GM19193 (cell line): ENCODE data around the gene C2CD3.

Source experiments
- POLR2A ChIP-seq: IDR thresholded peaks from 4 replicates; pipeline ENCODE4 v1.6.1; 2011; ENCODE audit not compliant: insufficient read depth, insufficient read length; ENCODE audit errors: extremely low read depth

C2CD3 gene

GRCh38 chr11:74018331-74019005 lies 152.3 kb downstream of the C2CD3 start:
- no peak for TF ChIP-seq POLR2A

DNA sequence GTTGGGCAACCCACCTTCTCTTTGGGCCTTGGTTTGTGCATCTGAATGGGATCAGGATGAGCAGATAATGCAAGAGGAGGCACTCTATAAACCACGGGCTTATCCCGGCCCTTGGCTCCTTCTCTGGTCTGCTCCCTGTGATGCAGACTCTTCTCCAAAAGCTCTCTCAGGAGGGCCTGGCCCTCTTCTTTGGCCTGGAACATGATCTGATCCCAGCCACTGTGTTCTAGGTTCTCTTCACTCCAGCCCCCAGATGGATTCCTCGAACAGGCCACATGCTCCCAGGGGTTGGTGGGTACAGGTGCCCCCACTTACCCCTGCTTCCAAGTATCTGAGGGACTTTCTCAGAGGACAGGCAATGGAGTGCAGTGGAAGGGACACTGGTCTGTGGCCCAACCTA lies 153.2 kb downstream of the C2CD3 start:
- no peak for TF ChIP-seq POLR2A

DNA sequence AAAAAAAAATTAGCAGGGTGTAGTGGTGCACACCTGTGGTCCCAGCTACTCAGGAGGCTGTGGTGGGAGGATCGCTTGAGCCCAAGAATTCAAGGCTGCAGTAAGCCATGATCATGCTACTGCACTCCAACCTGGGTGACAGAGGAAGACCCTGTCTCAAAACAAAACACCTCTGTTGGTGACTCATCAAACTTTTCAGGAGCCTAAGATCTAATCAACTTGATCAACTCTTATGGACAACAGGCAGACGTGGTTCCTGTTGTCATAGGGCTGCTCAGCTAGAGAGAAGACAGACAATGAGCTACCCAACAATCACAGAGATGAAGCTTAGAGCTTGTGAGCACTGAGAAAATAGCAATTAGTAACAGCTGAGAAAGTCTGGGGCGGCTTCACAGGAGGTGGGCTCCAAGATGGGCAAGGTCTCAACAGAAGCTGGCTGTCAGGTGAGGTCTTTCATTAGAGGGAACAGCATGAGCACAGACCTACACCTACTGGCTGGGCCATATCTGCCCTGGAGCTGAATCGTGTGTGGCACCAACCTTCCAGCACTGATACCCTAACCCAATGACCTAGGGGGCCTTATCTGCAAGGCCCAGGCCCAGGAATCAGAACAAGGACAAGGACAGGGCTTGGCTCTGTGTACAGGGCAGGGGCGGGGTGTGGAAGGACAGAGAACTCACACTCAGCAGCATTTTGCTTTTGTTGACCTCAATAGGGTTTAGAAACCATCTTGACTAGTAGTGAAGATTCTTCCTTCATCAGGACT lies 154.7 kb downstream of the C2CD3 start:
- TF ChIP-seq POLR2A = no peak

GRCh38 chr11:74014880-74015279 lies 155.9 kb downstream of the C2CD3 start:
- TF ChIP-seq POLR2A = no peak

DNA sequence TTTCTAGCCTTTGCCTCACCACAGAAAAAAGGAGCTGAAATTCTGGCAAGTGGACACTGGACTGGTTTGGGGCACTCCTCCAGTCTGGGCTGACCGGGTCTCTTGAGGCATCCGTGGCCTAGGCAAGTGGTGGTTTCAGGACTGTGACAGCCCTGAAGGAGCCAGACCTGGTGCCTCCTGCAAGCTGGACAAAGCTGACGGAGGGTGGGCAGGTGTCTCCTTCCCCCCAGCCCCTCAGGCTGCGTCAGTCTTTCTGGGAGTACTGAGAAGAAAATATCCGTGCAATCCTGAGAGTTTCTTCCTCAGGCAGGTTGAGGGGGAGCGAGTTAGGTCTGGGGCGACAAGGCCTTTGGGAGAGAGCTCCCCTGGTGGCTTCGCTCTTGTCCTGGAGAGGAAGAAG lies 157.7 kb downstream of the C2CD3 start:
- no peak for TF ChIP-seq POLR2A

DNA sequence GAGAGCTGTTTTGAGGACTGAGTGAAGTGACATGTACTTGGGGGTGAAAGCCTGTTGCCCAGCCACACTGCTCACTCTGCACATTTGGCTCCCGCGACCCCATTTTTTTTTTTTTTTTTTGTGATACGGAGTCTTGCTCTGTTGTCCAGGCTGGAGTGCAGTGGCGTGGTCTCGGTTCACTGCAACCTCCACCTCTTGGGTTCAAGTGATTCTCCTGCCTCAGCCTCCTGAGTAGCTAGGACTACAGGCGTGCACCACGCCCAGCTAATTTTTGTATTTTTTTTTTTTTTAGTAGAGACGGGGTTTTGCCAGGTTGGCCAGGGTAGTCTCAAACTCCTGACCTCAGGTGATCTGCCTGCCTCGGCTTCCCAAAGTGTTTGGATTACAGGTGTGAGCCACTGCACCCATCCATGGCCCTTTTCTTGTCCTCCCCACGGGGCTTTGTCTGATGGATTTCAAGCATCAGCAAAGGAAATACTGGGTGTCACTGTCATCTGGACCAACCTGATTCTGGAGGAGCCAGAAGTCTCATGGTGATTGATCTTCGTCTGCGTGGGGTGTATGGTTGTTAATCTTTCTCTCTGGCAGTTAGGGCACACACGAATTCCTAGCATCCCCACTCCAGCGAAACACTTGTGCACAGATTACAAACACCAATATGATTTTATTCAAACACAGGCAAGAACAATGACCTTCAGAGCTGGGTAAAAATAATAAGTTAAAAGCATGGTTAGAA lies 158.6 kb downstream of the C2CD3 start:
- TF ChIP-seq POLR2A = no peak

GRCh38 chr11:74011360-74012073 lies 159.3 kb downstream of the C2CD3 start:
- TF ChIP-seq POLR2A = no peak

DNA sequence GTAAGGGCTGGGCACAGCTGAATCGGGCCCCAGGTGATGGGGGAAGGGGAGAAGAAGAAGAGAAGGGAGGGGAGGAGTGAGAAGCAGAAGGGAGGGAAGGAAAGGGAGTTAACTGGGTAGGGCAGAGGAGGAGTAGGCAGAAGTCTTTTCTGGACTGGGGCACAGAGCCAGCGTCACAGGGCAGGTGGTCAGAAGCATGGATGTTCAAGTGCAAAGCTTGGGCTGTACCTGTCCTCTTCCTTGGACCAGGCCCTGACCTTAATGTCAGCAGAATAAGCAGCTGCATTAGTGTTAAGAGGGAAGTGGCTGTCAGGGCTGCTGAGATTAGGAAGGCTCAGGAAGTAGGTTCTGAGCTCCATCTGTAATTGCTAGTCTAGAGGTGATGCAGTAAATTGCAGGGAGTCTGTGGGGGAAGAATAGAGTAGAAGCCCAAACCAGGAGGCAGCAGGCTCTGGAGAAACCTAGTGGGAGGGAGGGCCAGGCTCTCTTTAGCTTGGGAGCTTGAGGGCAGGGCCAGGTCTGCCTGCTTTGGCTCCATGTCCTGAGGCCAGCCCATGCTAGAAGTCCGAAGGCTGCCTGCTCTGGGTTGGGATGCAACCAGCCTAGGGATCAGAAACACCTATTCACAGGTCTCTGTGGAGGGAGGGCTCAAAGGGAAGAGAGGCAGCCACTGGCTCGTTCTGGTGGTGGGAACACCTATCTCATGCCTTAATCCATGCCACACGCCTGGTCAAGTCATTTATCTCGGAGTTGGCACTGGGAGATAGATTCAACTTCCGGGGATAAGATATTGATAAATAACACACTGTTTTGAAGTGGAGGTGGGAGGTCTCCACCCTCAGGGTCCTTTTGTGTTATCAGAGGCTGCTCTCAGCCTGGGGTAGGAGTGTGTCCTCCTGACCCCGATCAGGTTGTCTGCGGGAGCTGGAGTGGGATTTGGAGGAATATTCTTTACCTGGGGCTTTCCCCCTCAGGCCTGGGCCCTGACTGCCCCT lies 160.2 kb downstream of the C2CD3 start:
- no peak for TF ChIP-seq POLR2A

- no peak for TF ChIP-seq POLR2A
Observed at GRCh38 chr11:74009675-74010305, 161.0 kb downstream of the C2CD3 start.

- no peak for TF ChIP-seq POLR2A
Observed at GRCh38 chr11:74009230-74009547, 161.6 kb downstream of the C2CD3 start.

DNA sequence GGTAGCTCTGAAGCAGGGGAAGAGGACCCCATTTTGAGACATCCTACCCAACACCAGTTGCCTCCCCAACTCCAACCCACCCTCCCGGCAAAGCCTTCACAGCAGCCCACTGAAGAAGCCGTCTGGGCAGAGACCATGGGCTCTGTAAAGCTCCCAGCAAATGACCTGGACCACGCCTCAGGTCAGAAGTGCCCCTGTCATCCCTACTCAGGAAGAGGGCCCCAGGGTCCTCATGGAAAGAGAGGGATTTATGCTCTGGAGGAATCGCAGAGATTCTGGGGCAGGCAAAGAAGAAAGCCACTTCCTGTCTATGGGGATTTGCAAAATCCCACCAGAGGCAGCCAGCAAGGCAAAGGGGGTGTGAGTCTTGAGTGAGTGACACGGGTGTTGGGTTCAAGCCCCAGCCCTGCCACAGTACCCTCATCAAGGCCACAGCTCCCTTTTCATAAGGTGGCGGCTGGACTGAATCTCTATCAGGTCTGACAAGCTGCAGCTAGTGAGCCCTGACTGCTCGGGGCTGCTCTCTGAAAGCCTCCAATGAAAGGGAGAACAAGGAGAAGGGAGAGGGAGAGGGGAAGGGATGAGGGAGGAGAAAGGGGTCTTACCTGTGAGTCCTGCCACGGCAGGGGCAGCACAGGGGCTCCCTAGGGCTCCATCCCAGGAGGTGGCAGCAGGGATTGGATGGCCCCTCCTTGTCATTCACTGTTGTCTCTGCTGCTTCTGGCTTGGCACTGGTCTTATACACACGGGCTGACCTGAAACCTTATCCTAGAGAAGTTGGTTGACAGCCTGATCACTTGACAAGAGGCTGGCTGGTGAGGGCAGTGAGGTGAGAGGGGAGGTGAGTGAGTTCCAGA lies 162.2 kb downstream of the C2CD3 start, which contains the start of gene UCP3:
Gene UCP3, minus strand, starts transcription at position 713 of the 857 bp plus-strand sequence. CDS start 2,043 bp downstream, outside the sequence.
- no peak for TF ChIP-seq POLR2A

DNA sequence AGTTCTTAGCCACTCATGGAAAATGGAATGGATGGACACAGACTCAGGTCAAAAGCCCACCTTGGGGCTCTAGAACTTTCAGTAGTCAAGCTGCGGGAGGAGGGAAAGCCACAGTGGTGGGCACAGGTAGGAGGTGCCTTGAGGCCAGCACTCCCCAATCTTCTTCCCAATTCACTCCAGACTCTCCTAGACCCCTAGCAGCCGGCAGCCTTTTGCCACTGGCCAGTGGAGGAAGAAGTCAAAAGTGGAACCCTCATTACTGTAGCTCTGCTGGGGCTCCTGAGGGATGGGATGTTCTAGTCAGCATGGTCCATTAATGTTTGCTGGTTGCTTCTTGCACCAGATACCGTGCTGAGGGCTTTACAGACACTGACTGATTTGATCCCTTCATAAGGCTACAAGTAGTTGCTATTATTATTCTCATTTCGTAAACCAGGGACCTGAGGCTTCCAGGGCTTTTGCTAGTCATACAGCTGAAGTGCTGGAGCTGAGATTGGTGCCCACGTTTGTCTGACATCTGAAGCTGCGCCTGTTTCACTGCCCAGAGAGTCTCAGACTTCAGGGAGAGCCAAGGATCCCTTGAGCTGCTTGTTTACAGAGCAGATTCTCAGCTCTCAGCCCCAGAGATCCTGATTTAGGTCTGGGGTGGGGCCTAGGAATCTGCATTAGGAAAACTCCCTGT lies 163.0 kb downstream of the C2CD3 start:
- TF ChIP-seq POLR2A = no peak
